ENCODE data around the gene PDE6B. TPM values are rescaled to one million over a fixed set of nuclear protein-coding genes. Genes with fewer than 3 reads are reported as not detected.

Gene PDE6B
- 0.46 to 2.3 TPM (median 2.3 TPM) in 3 replicates for total RNA-seq
- long read RNA-seq, partial matches to known transcripts: 1 of 1 reads
- long read RNA-seq, other reads (novel, unspliced or antisense): 0 of 1 reads

DNA sequence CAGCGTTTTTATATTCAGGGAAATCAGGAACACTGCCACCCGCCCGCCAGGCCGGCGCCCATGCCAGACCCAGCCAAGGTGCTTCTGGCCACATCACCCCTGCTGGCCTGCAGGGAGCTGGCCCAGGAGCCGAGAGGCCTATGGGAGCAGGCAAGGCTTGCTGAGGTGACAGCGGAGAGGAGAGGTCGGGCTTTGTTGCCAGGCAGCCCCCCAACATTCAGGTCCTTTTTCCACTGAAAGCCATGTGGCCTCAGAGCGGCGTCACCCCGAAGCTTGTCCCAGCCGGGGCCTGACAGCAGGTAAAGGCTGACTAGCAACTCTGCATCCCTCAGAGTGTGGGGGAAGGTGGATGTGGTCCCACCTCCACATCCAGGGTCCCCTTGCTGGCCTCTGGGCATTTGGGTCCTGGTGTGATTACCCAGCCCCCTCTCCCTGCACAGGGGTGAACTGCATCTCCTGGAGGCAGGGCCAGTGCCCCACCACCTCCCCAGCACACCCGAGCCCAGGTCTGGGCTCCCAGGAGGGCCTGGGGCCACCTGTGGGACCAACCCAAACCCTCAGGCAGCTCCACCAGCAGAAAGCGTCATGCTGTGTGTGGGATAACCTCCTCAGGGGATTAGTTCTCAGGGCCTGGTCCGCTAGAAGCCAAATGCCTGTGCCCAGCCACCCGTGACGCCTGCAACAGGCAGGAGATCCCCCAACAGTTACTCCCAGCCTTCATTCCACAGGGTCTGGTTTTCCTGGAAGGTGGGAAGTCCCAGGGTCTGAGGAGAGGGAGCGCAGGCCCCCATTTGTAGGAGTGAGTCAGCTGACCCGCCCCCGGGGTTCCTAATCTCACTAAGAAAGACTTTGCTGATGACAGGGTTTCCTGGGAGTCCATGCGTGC lies at the start of gene PDE6B:
Gene PDE6B, plus strand, starts transcription at position 869 of the 886 bp plus-strand sequence. CDS start 54 bp downstream, outside the sequence.
- no peaks in the 10 kb centered on the region for H3K4me1 Mint-ChIP-seq (ENCODE audit: low read depth)
- peak; percentile 68 for DNase-seq (ENCODE audit: low spot score)
- H3K4me3 Mint-ChIP-seq (ENCODE audit: unreplicated experiment): no peak within 1 kb of the TSS
- TF ChIP-seq, protein P1, sequence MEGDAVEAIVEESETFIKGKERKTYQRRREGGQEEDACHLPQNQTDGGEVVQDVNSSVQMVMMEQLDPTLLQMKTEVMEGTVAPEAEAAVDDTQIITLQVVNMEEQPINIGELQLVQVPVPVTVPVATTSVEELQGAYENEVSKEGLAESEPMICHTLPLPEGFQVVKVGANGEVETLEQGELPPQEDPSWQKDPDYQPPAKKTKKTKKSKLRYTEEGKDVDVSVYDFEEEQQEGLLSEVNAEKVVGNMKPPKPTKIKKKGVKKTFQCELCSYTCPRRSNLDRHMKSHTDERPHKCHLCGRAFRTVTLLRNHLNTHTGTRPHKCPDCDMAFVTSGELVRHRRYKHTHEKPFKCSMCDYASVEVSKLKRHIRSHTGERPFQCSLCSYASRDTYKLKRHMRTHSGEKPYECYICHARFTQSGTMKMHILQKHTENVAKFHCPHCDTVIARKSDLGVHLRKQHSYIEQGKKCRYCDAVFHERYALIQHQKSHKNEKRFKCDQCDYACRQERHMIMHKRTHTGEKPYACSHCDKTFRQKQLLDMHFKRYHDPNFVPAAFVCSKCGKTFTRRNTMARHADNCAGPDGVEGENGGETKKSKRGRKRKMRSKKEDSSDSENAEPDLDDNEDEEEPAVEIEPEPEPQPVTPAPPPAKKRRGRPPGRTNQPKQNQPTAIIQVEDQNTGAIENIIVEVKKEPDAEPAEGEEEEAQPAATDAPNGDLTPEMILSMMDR (IDR thresholded peaks at IDR 0.05): no peak
- no peaks in the 10 kb centered on the region for H3K9me3 Mint-ChIP-seq (ENCODE audit: low read depth)
- no peaks in the 10 kb centered on the region for H3K36me3 Mint-ChIP-seq (ENCODE audit: low read depth)
- H3K27me3 Mint-ChIP-seq (ENCODE audit: low read depth): peaks cover 12% of the 10 kb centered on the region
- no peak within 1 kb of the TSS for H3K27ac Mint-ChIP-seq (ENCODE audit: unreplicated experiment)

DNA sequence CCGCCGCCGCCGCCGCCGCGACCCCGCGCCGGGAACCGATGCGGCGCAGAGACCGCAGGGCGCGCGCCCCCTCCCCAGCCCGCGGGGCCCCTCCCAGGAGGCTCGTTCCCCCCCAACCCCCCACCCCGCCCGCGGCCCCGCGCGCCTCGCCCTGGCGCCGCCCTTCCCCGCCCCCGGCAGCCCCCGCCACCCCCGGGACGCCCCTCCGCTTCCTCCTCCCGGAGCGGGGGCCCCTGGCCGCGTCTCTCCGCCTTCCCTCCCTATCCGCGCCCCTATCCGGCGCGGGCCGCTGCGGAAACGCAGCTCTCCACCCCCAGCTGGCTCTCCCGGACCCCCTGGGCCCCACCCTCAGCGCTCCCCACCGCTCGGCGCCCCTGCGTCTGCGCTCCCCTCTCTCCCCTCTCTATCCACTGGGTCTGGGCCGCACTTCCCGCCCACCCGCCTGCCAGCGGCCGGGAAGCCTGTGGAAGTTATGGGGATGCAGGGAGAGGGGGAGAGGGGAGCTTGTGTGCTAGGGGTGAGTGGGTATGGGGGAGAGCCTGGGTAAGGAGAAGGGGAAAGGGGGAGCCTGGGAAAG lies 49.0 kb upstream of the PDE6B start, which contains the start of gene TMEM271:
Gene TMEM271, minus strand, starts transcription at position 51 of the 577 bp plus-strand sequence. CDS start 233 bp downstream, outside the sequence.
- Mint-ChIP-seq H3K9me3 (ENCODE audit: low read depth) (no peaks in the 10 kb centered on the region), H3K27me3 (ENCODE audit: low read depth) (peaks cover 56% of the 10 kb centered on the region), H3K27ac (ENCODE audit: unreplicated experiment) (no peak within 1 kb of the TSS), H3K36me3 (ENCODE audit: low read depth) (no peaks in the 10 kb centered on the region), H3K4me3 (ENCODE audit: unreplicated experiment) (peak within 1 kb of the TSS; percentile 44), H3K4me1 (ENCODE audit: low read depth) (peaks cover 8% of the 10 kb centered on the region)
- no peak for DNase-seq (ENCODE audit: low spot score)
- TF ChIP-seq, protein P1 (IDR thresholded peaks at IDR 0.05): no peak

- Mint-ChIP-seq H3K27ac (ENCODE audit: unreplicated experiment) (no peak overlapping the region), H3K27me3 (ENCODE audit: low read depth) (peaks cover 55% of the 10 kb centered on the region), H3K4me1 (ENCODE audit: low read depth) (peaks cover 8% of the 10 kb centered on the region), H3K4me3 (ENCODE audit: unreplicated experiment) (peak overlapping the region; percentile 44), H3K36me3 (ENCODE audit: low read depth) (no peaks in the 10 kb centered on the region), H3K9me3 (ENCODE audit: low read depth) (peaks cover 3% of the 10 kb centered on the region)
- DNase-seq (ENCODE audit: low spot score): no peak
- TF ChIP-seq, protein P1 (IDR thresholded peaks at IDR 0.05): no peak
Observed at GRCh38 chr4:576991-577498, 48.3 kb upstream of the PDE6B start.

GRCh38 chr4:577499-578450 lies 47.6 kb upstream of the PDE6B start:
- TF ChIP-seq, protein P1 (IDR thresholded peaks at IDR 0.05): no peak
- Mint-ChIP-seq H3K4me1 (ENCODE audit: low read depth) (peaks cover 8% of the 10 kb centered on the region), H3K27me3 (ENCODE audit: low read depth) (peaks cover 54% of the 10 kb centered on the region), H3K9me3 (ENCODE audit: low read depth) (peaks cover 3% of the 10 kb centered on the region), H3K27ac (ENCODE audit: unreplicated experiment) (no peak overlapping the region), H3K4me3 (ENCODE audit: unreplicated experiment) (peak overlapping the region; percentile 44), H3K36me3 (ENCODE audit: low read depth) (no peaks in the 10 kb centered on the region)
- DNase-seq (ENCODE audit: low spot score): no peak
